ENCODE measurements around the gene PCGF3. TPM values are rescaled to one million over a fixed set of nuclear protein-coding genes. Genes with fewer than 3 reads are reported as not detected.

PCGF3 gene
- total RNA-seq, 1 donor from 2014 or later, result 35.2 TPM

GRCh38 chr4:680928-681645, 24.5 kb upstream of the PCGF3 start:
- peak overlapping the region; percentile 53 for H3K4me3 ChIP-seq (ENCODE audit: low read depth, low read length)
- TF ChIP-seq CTCF (conservative IDR thresholded peaks at IDR 0.05; ENCODE audit: low read depth, low read length), result no peak
- no peak for DNase-seq (ENCODE audit: low read depth)

GRCh38 chr4:681736-682451, 23.7 kb upstream of the PCGF3 start:
- H3K4me3 ChIP-seq (ENCODE audit: low read depth, low read length), result peak overlapping the region; percentile 39
- TF ChIP-seq CTCF (conservative IDR thresholded peaks at IDR 0.05; ENCODE audit: low read depth, low read length), result no peak
- no peak for DNase-seq (ENCODE audit: low read depth)

GRCh38 chr4:682490-683172, 23.0 kb upstream of the PCGF3 start:
- no peak for TF ChIP-seq CTCF (conservative IDR thresholded peaks at IDR 0.05; ENCODE audit: low read depth, low read length)
- no peak overlapping the region for H3K4me3 ChIP-seq (ENCODE audit: low read depth, low read length)
- DNase-seq (ENCODE audit: low read depth), result no peak

GRCh38 chr4:683247-683897, 22.3 kb upstream of the PCGF3 start:
- no peak for TF ChIP-seq CTCF (conservative IDR thresholded peaks at IDR 0.05; ENCODE audit: low read depth, low read length)
- no peak overlapping the region for H3K4me3 ChIP-seq (ENCODE audit: low read depth, low read length)
- no peak for DNase-seq (ENCODE audit: low read depth)

- DNase-seq (ENCODE audit: low read depth), result no peak
- TF ChIP-seq CTCF (conservative IDR thresholded peaks at IDR 0.05; ENCODE audit: low read depth, low read length), result peak; percentile 78
Observed at GRCh38 chr4:683982-684622, 21.5 kb upstream of the PCGF3 start.

GRCh38 chr4:684623-685327, 20.9 kb upstream of the PCGF3 start:
- H3K4me3 ChIP-seq (ENCODE audit: low read depth, low read length), result no peak overlapping the region
- no peak for DNase-seq (ENCODE audit: low read depth)
- TF ChIP-seq CTCF (conservative IDR thresholded peaks at IDR 0.05; ENCODE audit: low read depth, low read length), result no peak

More at GRCh38 chr4:683982-684622, 21.5 kb upstream of the PCGF3 start:
- H3K4me3 ChIP-seq (ENCODE audit: low read depth, low read length), result no peak overlapping the region
